Activated T-cell treated with anti-CD3 and anti-CD28 coated beads, Interleukin-2, amount 50 U/mL, for 1 hour (primary cell): ENCODE measurements around the gene MCL1.

Experiments
- DNase-seq: peaks from one replicate; pipeline ENCODE4 v3.0.0-alpha.2; 2020

MCL1 gene

DNA sequence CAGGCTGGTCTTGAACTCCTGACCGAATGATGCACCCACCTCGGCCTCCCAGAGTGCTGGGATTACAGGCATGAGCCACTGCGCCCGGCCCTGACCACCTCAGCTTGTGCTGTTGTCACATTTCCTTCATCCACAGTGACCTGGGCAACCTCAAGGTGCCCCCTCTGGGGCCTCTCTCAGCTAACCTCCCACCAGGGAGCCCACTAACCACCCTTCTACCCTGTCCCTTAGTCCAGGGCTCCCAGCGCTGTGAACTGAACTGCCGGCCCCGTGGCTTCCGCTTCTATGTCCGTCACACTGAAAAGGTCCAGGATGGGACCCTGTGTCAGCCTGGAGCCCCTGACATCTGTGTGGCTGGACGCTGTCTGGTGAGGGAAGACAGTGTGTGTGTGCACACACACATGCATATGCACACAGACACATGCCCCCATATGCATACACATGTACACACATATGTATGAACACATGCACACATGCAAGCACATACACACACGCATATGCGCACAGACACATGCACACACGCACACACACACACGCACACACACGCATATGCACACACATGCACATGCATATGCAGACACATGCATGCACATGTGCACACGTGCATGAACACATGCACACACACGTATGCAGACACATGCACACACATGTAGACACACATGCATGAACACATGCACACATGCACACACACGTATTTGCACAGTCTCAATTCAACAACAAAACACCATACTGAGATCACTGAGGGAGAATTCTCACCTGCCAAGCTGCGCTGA is 24.0 kb downstream of the MCL1 start:
- no peak for DNase-seq

DNA sequence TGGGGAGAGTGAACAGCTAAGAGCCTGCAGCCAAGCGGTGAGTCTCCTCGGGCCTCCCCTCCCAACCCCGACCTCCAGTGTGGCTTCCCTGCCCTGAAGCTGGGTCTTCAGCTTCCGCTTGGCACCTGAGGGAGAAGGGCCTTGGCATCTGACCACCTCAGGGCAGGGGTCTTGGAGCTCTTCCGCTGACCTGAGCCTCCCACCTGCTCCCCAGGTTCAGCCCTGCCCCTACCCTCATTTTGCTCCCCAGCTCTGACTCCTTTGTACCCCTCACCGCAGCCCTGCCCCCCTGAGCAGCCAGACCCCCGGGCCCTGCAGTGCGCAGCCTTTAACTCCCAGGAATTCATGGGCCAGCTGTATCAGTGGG is 25.3 kb downstream of the MCL1 start:
- no peak for DNase-seq

DNA sequence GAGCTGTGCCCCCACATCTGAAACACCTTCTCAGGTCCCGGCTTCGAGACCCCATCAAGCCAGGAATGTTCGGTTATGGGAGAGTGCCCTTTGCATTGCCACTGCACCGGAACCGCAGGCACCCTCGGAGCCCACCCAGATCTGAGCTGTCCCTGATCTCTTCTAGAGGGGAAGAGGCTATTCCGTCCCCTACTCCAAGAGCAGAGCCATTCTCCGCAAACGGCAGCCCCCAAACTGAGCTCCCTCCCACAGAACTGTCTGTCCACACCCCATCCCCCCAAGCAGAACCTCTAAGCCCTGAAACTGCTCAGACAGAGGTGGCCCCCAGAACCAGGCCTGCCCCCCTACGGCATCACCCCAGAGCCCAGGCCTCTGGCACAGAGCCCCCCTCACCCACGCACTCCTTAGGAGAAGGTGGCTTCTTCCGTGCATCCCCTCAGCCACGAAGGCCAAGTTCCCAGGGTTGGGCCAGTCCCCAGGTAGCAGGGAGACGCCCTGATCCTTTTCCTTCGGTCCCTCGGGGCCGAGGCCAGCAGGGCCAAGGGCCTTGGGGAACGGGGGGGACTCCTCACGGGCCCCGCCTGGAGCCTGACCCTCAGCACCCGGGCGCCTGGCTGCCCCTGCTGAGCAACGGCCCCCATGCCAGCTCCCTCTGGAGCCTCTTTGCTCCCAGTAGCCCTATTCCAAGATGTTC is 25.9 kb downstream of the MCL1 start:
- DNase-seq = no peak

DNA sequence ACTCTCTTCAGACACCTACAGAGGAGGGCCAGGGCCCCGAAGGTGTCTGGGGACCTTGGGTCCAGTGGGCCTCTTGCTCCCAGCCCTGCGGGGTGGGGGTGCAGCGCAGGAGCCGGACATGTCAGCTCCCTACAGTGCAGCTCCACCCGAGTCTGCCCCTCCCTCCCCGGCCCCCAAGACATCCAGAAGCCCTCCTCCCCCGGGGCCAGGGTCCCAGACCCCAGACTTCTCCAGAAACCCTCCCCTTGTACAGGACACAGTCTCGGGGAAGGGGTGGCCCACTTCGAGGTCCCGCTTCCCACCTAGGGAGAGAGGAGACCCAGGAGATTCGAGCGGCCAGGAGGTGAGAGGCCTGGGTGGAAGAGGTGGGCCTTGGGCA is 26.5 kb downstream of the MCL1 start:
- DNase-seq = no peak

DNA sequence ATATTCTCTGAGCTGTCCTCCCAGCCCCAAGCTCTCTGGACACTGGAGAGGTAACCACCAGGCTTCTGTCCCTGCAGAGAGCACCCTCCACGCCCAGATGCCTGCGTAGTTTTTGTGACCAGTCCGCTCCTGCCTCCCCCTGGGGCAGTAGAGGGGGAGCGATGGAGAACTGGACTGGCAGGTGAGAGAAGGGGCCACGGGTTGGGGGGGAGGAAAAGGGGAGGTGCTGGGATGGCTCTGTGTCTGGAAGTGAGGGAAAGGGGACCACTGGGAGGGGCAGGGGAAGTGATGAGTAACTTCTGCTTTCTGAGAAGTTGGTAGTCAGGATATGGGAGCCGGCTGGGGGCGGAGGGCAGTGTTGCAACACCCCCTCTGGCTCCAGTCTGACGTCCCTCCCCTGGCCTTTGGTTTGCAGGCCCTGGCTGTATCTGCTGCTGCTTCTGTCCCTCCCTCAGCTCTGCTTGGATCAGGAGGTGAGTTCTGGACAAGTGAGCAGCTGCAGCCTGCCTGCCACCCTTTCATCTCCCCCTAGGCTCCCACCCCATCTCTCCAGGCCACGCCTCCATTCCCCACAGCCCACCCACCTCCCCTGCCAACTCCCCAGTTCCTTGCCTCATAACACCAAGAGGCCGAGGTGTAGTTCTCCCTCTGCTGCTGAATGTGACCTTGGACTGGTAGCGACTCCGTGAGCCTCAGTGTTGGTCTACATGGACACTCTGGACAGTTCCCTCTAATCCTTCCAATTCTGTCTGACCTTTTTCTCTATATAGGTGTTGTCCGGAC is 27.1 kb downstream of the MCL1 start:
- DNase-seq = peak; percentile 32

DNA sequence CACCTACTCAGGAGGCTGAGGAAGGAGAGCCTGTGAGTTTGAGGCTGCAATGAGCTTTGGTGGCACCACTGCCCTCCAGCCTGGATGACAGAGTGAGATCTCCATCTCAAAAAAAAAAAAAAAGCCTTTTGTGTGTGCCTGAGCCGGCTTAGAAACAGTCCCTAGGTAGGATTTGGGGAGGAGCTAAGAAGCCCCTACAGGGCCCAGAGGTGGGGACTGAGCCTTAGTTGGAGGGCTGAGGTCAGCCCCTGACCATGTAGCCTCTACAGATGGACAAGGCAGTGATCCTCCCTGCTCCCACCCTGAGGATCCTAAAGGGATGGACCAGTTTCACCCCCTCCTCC is 27.7 kb downstream of the MCL1 start:
- no peak for DNase-seq

DNA sequence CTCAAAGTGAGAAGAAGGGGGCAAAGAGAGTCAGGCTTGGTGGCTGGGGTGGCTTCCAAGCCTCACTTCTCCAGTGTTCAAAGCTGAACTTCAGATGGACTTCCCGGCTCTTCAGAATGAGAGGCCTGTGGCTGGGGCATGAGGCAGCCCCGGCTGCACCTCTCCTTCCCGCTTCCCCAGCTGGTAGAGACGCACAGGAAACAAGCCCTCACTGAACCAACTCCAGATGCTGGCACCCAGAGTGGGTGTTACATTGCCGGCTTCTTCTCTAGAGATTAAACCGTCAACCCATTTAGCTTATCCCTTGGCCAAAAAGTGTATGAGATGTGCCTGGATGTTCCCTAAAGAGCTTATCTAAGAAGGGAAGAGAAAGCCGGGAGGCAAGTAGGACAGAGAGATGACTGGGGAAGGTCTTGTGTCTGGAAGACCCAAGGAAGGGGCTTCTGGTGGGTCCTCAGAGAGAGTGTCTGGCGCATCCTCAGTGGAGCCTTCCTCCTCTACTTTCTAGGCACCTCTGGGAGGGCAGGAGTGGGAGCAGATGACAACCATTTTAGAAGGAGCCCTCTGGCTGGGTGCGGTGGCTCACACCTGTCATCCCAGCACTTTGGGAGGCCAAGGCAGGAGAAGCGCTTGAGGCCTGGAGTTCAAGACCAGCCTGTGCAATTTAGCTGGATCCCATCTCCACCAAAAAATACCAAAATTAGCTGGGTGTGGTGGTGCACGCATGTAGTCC is 28.2 kb downstream of the MCL1 start:
- DNase-seq = peak; percentile 37

DNA sequence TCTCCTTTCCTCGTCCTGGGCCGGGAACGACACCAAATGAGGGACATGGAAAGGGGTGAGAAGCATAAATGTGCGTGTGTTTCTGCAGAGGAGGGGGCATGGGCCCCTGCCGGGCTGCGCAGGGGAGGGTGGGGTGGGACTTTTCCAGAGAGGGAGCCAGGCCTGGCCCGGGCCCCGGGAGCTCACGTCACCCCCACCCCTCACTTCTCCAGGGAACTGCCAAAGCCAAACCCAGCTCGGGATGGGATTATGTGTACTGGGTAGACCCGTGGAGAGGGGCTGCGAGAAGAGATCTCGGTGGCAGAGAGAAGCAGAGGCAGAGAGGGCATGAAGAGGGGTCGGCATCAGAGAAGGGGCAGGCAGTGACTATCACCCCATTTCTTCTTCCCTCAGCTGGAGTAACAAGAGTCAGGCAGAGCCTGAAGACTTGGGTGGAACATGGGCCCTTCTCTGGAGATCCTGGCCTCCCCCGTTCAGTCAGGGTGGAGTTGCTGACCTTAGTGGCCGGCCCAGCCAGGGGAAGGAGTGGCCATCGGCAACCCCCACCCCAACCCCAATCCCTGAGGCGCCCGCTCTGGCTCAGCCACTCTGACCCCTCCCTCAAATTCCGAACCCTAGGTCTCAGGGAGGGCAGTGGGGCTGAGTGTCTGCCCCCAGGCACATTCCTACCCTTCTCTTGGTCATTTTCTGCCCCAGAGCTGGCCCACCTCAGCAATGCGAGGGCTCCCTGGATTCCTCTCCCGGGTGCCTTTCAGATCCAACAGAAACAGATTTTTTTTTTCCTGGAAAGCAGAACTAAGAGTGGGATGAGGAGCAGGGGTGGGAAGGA is 29.0 kb downstream of the MCL1 start:
- peak; percentile 26 for DNase-seq

DNA sequence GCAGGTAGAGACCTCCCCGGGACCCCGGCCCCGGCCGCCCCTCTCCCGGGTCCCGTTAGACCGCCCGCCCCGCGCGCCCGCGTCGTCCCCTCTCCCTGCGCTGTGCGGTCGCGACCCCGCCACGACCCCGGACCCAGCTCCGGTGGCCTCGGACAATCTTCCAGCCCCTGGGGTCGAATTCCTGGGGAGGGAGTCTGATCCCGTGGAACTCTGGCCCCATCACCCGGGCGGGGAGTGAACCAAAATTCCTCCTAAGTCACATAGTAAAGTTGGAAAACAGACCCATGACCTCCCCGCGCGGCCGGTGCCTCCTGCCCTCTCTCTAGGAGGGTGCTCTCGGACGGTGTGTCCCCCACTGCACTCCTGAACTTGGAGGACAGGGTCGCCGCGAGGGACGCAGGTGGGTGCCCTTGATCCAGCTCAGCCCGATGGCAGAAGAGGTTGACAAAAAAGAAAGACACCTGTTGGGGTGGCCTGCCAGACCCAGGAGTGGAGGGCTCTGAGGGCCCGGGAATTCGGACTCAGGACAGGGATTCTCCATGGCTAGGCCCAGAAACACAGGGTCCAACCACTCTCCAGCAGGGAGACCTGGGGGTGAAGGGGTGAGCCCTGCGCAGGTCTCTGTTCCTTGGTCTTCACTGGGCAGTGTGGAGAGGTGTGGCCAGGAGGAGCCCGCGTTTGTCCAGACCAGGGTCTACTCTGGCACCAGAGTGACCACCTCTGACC is 29.8 kb downstream of the MCL1 start:
- peak; percentile 25 for DNase-seq

DNA sequence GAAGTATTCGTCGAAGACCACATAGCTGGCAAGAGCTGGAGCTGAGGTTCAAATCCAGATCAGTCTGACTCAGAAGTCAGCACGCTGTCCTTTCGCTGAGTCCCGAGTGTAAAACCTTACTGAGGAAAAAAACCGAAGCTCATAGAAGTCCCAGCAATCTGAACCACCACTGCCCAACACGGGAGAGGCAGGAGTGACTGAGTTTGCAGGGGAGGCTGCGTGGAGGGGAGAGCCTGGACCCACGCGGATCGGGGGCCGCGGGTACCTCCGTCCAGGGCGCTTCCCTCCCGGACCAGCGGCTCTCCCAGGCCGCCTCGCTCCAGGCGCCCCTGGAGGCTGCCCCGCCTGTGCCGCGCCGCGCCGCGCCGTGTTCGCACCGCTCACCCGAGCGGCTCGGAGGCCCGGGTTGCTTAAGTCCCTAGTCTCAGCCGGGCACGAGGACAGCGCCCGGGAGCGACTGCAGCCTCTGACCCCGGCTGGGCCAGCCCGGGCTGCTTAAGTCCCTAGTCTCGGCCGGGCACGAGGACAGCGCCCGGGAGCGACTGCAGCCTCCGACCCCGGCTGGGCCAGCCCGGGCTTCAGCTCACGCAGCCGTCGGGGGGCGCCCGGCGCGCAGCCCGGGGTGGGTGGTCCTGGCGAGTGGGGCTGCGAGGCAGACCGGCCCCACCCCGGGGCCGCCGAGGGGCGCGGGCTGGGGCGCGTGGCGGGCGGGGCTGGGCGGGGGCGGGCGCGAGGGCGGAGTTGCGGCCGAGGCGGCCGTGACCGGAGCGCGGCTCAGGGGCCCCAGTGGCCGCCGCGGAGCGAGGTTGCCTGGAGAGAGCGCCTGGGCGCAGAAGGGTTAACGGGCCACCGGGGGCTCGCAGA is 30.5 kb downstream of the MCL1 start, which contains the start of gene ADAMTSL4:
Gene ADAMTSL4 (plus strand): TSS at position 777 of the 864 bp plus-strand sequence. CDS start 2,881 bp downstream, outside the sequence.
- DNase-seq = peak; percentile 56

DNA sequence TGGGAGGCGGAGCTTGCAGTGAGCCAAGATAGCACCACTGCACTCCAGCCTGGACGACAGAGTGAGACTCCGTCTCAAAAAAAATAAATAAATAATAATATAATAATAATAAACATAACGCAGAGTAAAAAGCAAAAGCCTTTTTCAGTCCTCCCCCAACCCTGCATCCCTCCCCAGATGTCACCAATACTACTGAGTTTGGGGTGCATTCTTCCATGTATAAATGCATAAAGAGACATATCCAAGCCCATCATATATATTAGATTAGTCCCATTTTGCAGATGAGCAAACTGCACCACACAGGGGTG is 31.1 kb downstream of the MCL1 start:
- no peak for DNase-seq

DNA sequence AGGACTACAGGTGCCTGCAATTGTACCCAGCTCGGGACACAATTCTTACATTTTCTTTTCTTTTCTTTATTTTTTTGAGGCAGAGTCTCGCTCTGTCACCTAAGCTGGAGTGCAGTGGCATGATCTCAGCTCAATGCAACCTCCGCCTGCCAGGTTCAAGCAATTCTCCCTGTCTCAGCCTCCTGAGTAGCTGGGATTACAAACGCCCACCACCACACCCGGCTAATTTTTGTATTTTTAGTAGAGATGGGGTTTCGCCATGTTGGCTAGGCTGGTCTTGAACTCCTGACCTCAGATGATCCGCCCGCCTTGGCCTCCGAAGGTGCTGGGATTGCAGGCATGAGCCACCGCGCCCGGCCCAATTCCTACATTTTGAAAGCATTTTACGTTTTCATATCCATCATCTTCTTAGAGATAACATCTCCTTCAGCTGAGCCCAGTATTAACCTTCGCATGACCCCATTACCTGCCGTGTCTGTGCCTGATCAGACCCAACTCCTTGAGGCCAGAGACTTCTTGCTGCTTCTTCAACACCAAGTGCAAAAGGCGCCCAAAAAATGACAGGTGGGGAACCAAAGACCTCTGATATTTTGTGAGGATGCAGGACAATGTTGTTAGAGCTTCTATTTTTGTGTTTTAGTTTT is 33.0 kb downstream of the MCL1 start:
- no peak for DNase-seq

DNA sequence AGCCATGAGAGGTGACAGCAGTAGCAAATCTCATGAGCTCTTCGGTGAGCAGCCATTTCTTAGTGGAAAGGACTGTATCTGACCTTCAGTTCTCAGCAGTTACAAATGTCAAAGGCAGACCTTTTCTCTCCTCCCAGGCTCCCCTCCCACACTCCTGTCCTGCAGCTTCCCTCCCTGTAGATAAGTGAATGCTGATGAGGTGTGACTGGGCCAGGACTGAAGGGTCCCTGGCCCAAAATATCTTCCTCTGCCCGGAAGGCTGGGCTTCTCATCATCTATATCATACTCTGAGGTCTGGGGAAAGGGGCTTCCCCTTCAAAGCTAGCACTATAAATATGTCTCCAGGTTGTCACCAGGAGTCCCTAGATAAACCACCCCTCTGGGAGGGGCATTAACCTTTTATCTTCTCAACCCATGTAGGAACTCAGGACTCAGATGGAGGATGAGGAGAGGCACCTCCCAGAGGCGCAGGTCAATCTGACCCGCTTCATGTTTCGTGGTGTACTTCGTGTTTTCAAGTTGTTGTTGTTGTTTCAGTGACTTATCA is 33.9 kb downstream of the MCL1 start:
- no peak for DNase-seq

DNA sequence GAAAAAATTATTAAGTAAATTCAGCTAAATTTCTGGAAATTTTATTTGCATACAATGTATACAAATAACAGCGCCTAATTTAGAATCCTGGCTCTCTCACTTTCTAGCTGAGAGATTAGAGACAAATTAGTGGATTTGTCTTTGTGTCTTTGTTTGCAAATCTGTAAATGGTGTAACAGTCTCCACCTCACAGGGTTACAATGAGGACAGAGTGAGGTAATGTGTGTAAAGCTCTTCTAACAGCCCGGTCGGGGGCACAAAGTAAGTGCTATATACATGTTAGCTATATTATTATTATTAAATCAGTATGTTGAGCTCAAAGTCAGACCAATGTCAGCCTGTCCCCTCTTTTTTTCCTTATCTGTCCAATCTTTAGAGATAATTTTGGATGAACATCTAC is 35.2 kb downstream of the MCL1 start:
- DNase-seq = no peak

DNA sequence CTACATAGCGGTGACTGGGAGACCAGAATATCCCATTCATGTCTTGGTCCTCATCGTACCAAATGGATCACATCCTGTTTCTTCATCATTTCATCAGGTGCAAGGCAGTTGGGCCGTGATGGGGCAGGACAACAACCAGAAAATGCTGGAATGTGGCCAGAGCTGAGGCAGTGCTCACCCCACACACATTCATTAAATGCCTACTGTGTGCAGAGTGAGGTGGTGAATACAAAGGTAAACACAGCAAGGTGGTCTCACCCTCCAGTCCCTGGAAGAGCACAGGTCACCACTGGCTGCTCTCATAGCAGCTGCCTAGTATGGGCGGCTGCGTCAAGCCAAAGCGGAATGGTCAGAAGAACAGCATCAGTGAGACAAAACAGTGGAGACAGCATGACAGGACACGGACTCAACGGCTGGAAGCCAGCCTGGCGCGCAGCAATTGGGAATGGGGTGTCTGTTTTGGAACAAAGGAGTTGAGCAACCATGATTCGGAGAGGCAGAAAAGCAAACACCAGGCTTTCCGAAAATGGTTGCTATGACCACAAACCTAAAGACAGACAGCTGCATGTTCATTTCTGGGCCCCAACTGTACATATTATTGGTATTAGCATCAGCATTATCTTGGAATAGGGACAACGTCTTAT is 35.8 kb downstream of the MCL1 start:
- no peak for DNase-seq

DNA sequence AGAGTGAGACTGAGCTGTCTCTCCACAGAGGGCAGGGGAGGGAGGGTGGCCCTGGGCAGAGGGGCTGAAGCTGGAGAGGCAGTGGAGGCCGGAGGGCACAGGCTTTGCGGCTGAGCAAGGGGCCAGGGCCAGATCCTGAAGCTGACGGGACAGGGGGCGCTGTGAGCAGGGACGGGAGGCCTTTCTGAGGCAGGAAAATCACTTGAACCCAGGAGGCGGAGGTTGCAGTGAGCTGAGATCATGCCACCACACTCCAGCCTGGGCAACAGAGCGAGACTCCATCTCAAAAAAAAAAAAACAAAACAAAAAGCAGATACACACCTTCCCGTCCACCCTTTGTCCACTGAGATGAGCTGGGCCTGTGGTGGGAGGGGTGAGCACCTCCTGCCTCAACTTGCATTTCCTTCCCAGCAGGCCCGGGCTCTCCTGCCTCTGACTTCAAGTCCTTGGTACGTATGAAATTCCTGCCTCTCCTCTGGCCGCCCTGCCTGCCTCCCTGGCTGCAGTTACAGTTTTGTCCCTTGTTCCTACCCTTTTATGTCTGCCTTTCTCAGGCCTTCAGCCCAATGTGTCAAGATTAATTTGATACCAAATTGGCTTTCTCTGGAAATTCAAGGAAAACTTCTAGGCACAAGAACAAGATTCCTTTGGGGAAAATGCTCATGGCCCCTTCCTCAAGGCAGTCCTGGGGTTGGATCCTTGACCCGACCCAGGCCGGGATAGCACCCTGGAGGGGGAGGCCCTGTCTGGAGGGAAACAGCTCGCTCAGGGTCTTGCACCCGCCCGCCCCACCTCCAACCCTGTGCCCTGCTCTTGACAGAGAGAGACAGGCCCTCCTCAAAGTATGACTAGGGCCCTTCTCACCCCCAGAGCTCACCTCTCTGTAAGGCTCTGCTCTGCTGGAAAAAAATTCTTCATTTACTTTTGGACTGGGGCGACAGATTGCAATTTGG is 41.4 kb downstream of the MCL1 start:
- DNase-seq = no peak

DNA sequence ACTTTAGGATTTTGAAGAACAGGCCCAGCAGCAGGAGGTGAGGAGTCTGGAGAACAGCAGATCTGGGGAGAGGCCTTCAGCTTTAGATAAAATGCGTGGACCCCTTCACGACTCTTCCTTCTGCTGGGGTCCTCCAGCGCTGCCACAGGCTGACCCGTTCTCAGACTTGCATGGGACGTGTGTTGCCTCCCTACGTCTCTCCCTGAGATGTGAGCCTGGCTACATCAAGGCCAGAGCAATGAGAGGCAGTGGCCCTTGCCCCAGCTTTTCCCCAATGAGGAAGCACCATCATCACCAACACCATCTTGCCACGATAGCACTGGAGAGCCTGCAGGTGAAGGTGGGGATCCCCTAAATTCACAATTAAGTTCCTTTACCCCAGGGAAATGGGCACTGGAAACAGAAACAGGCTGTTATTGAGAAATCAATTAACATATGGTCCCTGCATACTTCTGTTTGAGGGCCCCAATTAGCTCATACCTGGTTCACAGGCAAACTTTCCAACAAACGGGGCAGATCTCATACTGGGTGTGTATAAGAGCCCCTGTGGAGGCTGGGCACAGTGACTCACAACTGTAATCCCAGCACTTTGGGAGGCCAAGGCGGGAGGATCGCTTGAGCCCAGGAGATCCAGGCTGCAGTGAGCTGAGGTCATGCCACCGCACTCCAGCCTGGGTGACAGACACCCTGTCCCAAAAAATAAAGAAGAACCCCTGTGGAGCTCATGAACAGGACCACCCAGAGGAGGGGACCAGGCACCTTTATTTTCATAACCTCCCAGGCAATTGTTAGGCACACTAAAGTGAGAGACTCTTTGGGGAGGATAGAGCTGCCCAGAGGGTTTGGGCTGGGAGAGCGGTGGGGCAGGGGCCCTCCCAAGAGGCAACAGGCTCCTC is 42.3 kb downstream of the MCL1 start:
- no peak for DNase-seq
